Nephron progenitor cell (in vitro differentiated cells): ENCODE measurements around the gene XYLT2.
A peak's percentile ranks its signal among the peaks of the same experiment; 100 is the strongest.

Experiments
- DNase-seq: peaks from one replicate; pipeline ENCODE4 v3.0.0; 2021
- H3K27ac Mint-ChIP-seq: 2 replicates; pipeline ENCODE4 v1.8.0; 2021; ENCODE audit warnings: mild to moderate bottlenecking, moderate library complexity, mixed read lengths
- H3K27me3 Mint-ChIP-seq: 2 replicates; pipeline ENCODE4 v1.8.0; 2021; ENCODE audit warnings: mild to moderate bottlenecking, low read depth, mixed read lengths; ENCODE audit not compliant: poor library complexity
- H3K36me3 Mint-ChIP-seq: 2 replicates; pipeline ENCODE4 v1.8.0; 2021; ENCODE audit warnings: low read depth, mixed read lengths
- H3K4me1 Mint-ChIP-seq: 2 replicates; pipeline ENCODE4 v1.8.0; 2021; ENCODE audit warnings: mixed read lengths
- H3K4me3 Mint-ChIP-seq: 2 replicates; pipeline ENCODE4 v1.8.0; 2021; ENCODE audit warnings: mild to moderate bottlenecking, moderate library complexity, mixed read lengths
- H3K9me3 Mint-ChIP-seq: 2 replicates; pipeline ENCODE4 v1.8.0; 2021; ENCODE audit warnings: mild to moderate bottlenecking, moderate library complexity, mixed read lengths
- TF ChIP-seq, protein P1 (sequence below): fragments of 200-600 bp; sonication (generic); IDR thresholded peaks from 2 replicates; pipeline ENCODE4 v1.5.0; 2021; ENCODE audit warnings: antibody characterized with exemption

The XYLT2 gene

DNA sequence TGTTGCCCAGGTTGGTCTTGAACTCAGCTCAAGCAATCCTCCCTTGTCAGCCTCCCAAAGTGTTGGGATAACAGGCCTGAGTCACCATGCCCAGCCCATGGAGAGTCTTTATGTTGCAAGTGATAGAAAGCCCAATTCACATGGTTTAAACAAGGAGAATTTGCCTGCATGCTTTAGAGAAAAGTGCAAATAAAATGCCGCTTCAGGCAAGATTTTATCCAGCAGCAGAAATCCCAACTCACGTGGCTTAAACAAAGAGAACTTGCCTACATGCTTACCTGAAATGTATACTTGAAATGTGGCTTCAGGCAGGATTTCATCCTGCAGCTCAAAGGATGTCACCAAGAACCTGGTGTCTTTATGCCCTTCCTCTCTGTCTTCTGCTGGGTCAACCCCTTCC is 28.8 kb upstream of the XYLT2 start:
- Mint-ChIP-seq H3K36me3 (peaks cover 3% of the 10 kb centered on the region), H3K4me1 (peaks cover 42% of the 10 kb centered on the region), H3K4me3 (no peak overlapping the region), H3K9me3 (peaks cover 9% of the 10 kb centered on the region), H3K27me3 (peaks cover 5% of the 10 kb centered on the region), H3K27ac (peak overlapping the region; percentile 88)
- TF ChIP-seq, protein P1, sequence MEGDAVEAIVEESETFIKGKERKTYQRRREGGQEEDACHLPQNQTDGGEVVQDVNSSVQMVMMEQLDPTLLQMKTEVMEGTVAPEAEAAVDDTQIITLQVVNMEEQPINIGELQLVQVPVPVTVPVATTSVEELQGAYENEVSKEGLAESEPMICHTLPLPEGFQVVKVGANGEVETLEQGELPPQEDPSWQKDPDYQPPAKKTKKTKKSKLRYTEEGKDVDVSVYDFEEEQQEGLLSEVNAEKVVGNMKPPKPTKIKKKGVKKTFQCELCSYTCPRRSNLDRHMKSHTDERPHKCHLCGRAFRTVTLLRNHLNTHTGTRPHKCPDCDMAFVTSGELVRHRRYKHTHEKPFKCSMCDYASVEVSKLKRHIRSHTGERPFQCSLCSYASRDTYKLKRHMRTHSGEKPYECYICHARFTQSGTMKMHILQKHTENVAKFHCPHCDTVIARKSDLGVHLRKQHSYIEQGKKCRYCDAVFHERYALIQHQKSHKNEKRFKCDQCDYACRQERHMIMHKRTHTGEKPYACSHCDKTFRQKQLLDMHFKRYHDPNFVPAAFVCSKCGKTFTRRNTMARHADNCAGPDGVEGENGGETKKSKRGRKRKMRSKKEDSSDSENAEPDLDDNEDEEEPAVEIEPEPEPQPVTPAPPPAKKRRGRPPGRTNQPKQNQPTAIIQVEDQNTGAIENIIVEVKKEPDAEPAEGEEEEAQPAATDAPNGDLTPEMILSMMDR = no peak
- no peak for DNase-seq

DNA sequence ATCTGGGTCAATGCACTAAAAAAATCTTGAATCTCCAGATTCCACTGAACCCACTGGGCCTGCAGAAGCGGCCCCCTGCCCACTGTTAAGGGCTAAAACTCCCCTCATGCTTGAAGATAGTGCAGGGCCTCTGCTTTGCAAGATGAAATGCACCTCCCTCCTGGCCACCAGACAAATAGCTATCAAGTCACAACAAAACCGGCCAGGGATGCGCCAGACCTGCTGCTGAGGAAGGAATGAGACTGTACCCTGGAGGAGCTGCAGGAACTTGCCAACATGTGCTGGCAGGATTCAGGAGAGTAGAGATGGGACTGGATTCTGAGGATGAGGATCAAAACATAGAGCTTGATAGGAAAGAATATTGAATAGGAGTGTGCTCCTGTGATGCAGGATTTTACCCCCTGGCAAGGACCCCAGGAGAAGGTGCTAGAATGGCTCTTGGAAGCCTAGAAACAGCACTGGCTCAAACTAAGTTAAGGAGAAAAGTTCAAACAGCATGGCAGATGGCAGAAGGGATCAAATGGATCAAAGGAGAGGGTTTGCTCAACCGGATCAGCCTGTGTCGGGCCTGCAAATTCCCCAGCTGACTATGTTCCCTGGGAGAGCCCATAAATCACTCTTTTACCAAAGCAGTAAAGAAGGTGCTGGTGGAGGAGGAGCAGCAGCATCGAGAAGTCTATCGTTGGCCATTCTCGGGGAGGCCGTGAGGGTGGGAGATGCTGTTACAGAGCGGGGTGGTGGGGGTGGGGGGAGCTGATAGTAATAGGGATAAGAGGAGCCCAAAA is 27.2 kb upstream of the XYLT2 start:
- TF ChIP-seq, protein P1 = no peak
- H3K27me3 Mint-ChIP-seq = peaks cover 3% of the 10 kb centered on the region
- peaks cover 37% of the 10 kb centered on the region for H3K4me1 Mint-ChIP-seq
- H3K27ac Mint-ChIP-seq = no peak overlapping the region
- peak; percentile 69 for DNase-seq
- no peak overlapping the region for H3K4me3 Mint-ChIP-seq
- H3K9me3 Mint-ChIP-seq = peaks cover 9% of the 10 kb centered on the region
- peaks cover 3% of the 10 kb centered on the region for H3K36me3 Mint-ChIP-seq

DNA sequence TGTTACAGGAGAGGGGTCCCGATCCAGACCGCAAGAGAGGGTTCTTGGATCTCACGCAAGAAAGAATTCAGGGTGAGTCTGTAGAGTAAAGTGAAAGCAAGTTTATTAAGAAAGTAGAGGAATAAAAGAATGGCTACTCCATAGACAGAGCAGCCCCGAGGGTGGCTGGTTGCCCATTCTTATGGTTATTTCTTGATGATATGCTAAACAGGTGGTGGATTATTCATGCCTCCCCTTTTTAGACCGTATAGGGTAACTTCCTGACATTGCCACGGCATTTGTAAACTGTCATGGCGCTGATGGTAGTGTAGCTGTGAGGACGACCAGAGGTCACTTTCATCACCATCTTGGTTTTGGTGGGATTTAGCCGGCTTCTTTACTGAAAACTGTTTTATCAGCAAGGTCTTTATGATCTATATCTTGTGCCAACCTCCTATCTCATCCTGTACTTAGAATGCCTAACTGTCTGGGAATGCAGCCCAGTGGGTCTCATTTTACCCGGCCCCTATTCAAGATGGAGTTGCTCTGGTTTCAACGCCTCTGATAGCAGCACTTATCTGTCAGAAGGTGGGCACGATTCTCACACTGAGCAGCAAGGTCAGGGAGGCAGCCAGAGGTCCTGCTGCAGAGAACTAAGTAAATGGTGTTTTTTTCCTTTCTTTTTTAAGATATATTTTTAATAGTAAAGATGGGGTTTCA is 26.5 kb upstream of the XYLT2 start:
- peaks cover 29% of the 10 kb centered on the region for H3K4me1 Mint-ChIP-seq
- TF ChIP-seq, protein P1 = no peak
- no peak for DNase-seq
- H3K27ac Mint-ChIP-seq = no peak overlapping the region
- peaks cover 3% of the 10 kb centered on the region for H3K36me3 Mint-ChIP-seq
- H3K9me3 Mint-ChIP-seq = peaks cover 3% of the 10 kb centered on the region
- H3K27me3 Mint-ChIP-seq = peaks cover 3% of the 10 kb centered on the region
- H3K4me3 Mint-ChIP-seq = no peak overlapping the region

DNA sequence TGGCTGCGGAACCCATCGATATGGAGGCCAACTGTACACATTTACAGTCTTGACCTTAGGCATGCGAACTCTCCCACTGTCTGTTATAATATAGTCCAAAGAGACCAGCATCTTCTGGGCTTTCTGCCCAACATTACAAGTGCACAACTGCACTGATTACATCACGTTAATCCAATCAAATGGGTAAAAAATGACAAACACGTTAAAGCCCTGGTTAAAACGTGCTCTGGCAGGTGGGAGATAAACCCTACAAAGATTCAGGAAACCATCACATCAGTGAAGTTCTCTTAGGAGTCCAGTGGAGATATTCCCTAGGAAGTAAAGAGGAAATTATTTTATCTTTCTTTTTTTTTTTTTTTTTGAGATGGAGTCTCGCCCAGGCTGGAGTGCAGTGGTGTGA is 23.7 kb upstream of the XYLT2 start:
- H3K36me3 Mint-ChIP-seq = no peaks in the 10 kb centered on the region
- DNase-seq = no peak
- no peak overlapping the region for H3K27ac Mint-ChIP-seq
- H3K4me1 Mint-ChIP-seq = peaks cover 28% of the 10 kb centered on the region
- TF ChIP-seq, protein P1 = no peak
- no peak overlapping the region for H3K4me3 Mint-ChIP-seq
- H3K27me3 Mint-ChIP-seq = peaks cover 3% of the 10 kb centered on the region
- no peaks in the 10 kb centered on the region for H3K9me3 Mint-ChIP-seq

DNA sequence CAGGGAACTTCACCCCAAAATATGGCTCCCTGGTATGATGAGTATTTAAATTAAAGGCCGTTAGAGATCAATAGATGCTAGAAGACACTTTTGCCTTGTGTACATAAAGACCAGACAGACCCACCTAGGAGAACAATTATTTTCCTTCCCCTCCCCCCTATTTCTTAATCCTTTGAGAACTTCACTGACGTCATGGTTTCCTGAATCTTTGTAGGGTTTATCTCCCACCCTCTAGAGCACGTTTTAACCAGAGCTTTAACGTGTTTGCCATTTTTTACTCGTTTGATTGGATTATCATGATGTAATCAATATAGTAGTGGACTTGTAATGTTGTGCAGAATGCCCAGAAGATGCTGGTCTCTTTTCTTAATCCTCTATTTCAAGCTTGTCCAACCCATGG is 22.9 kb upstream of the XYLT2 start:
- peak overlapping the region; percentile 2 for H3K27ac Mint-ChIP-seq
- peaks cover 3% of the 10 kb centered on the region for H3K27me3 Mint-ChIP-seq
- TF ChIP-seq, protein P1 = no peak
- peaks cover 34% of the 10 kb centered on the region for H3K4me1 Mint-ChIP-seq
- H3K9me3 Mint-ChIP-seq = no peaks in the 10 kb centered on the region
- H3K4me3 Mint-ChIP-seq = no peak overlapping the region
- H3K36me3 Mint-ChIP-seq = no peaks in the 10 kb centered on the region
- no peak for DNase-seq
